ENCODE data around the gene CEMIP. TPM values are rescaled to one million over a fixed set of nuclear protein-coding genes. Genes with fewer than 3 reads are reported as not detected.

The CEMIP gene
- total and polyA plus RNA-seq, 2 of the 13 experiments (the other 11 are each of a cell fraction or from before 2014, with no cell fraction given) = 4.3 to 28.5 TPM

GRCh38 chr15:80852676-80853075, 73.5 kb downstream of the CEMIP start (continued):
- TF ChIP-seq HNF1A (IDR thresholded peaks at IDR 0.05; ENCODE audit: low read depth) (no peak), HNF1A (CRISPR knock-in tag; IDR thresholded peaks at IDR 0.05; ENCODE audit: borderline replicate concordance) (no peak), TBX3 (IDR thresholded peaks at IDR 0.05; ENCODE audit: borderline replicate concordance) (no peak), RNF219 (CRISPR knock-in tag; IDR thresholded peaks at IDR 0.05) (no peak), SNAPC2 (CRISPR knock-in tag; IDR thresholded peaks at IDR 0.05) (no peak), ZNF232 (CRISPR knock-in tag; IDR thresholded peaks at IDR 0.05; ENCODE audit: borderline replicate concordance) (no peak)

- no TSS peak for BruUV-seq (replicated peaks)
- Histone ChIP-seq H3K79me2 (ENCODE audit: insufficient read depth, low read length) (no peaks in the 10 kb centered on the region), H3K4me3 (replicated peaks in 1 of 3; ENCODE audit: insufficient read depth in 1 of 3, low read depth in 2 of 3, low read length in 3 of 3) (no peak overlapping the region), H4K20me1 (ENCODE audit: insufficient read depth, low read length) (no peaks in the 10 kb centered on the region), H3K9ac (ENCODE audit: insufficient read depth, low read depth, low read length) (no peak overlapping the region), H3K27me3 (ENCODE audit: control insufficient read depth in 1 of 2, insufficient read depth in 2 of 2, low read length in 2 of 2) (no peaks in the 10 kb centered on the region), H2AFZ (ENCODE audit: low read length) (no peak overlapping the region), H3K4me2 (ENCODE audit: low read depth, low read length) (no peak overlapping the region), H3K9me3 (ENCODE audit: low read length) (no peaks in the 10 kb centered on the region), H3K27ac (ENCODE audit: extremely low read length, insufficient read depth, low read length) (no peak overlapping the region), H3K36me3 (replicated peaks in 1 of 2; ENCODE audit: control insufficient read depth in 1 of 2, insufficient read depth in 2 of 2, low read length in 2 of 2) (peaks cover 6 to 25% of the 10 kb centered on the region in 2 experiments; a peak in 3 of 5 replicates), H3K4me1 (ENCODE audit: insufficient read depth, low read length) (peaks cover 77% of the 10 kb centered on the region)
- FAIRE-seq (no peak), ATAC-seq (no peak), DNase-seq (ENCODE audit: low spot score) (no peak)
- CTCF ChIA-PET (ENCODE audit: low intra/inter-chr PET ratio, low total read pairs) = no interaction called here
- intact Hi-C loops (cut with micrococcal nuclease; ENCODE audit: unreplicated experiment) = no loop called here
- in situ Hi-C loops (cut with HindIII; ENCODE audit: extremely low pct_ligation_motif_present, low pct_unique_long_range_greater_than_20kb) = no loop called here
- POLR2A ChIA-PET = interaction anchor here (5.2 kb wide), 1 partner anchor 14 kb away, joined by 53 read pairs; no protein-coding TSS in a partner anchor
- WGBS (ENCODE audit: low lambda C conversion rate) = 100% methylated on average over 2 of the region's 6 CpGs
- TF ChIP-seq PHB2 (IDR thresholded peaks at IDR 0.05; ENCODE audit: partially characterized antibody) (no peak), ARID2 (CRISPR knock-in tag; IDR thresholded peaks at IDR 0.05; ENCODE audit: borderline replicate concordance) (no peak), ZNF556 (CRISPR knock-in tag; IDR thresholded peaks at IDR 0.05; ENCODE audit: borderline replicate concordance) (no peak), BATF2 (CRISPR knock-in tag; IDR thresholded peaks at IDR 0.05) (no peak), REPIN1 (CRISPR knock-in tag; IDR thresholded peaks at IDR 0.05; ENCODE audit: borderline replicate concordance, low read depth) (no peak), ZNF800 (CRISPR knock-in tag; IDR thresholded peaks at IDR 0.05) (no peak), MED13 (CRISPR knock-in tag; IDR thresholded peaks at IDR 0.05) (no peak), IRX3 (CRISPR knock-in tag; IDR thresholded peaks at IDR 0.05; ENCODE audit: borderline replicate concordance, low read depth) (no peak), BORCS8-MEF2B (CRISPR knock-in tag; IDR thresholded peaks at IDR 0.05) (no peak)
Observed at GRCh38 chr15:80854104-80854503, 74.9 kb downstream of the CEMIP start.
